AG08396 (cell line): ENCODE data around the gene FHOD3.
A peak's percentile ranks its signal among the peaks of the same experiment; 100 is the strongest.

ENCODE experiments used
- DNase-seq: peaks from one replicate; pipeline ENCODE4 v3.0.0; 2012; ENCODE audit warnings: low spot score, mixed read lengths

The FHOD3 gene

GRCh38 chr18:36382854-36383253 is 85.3 kb downstream of the FHOD3 start:
- DNase-seq = no peak

GRCh38 chr18:36386150-36386920 is 88.8 kb downstream of the FHOD3 start:
- no peak for DNase-seq

- DNase-seq = no peak
These were observed 89.8 kb downstream of the FHOD3 start for GRCh38 chr18:36387310-36387709.

- no peak for DNase-seq
These were observed 90.8 kb downstream of the FHOD3 start for GRCh38 chr18:36388310-36388709.

GRCh38 chr18:36389027-36389426 is 91.5 kb downstream of the FHOD3 start:
- DNase-seq = no peak

GRCh38 chr18:36389811-36390581 is 92.5 kb downstream of the FHOD3 start:
- no peak for DNase-seq

- DNase-seq = no peak
These were observed 94.1 kb downstream of the FHOD3 start for GRCh38 chr18:36391426-36392145.

GRCh38 chr18:36392164-36392978 is 94.9 kb downstream of the FHOD3 start:
- no peak for DNase-seq

- no peak for DNase-seq
These were observed 95.4 kb downstream of the FHOD3 start for GRCh38 chr18:36392979-36393287.

GRCh38 chr18:36394486-36394885 is 97.0 kb downstream of the FHOD3 start:
- DNase-seq = no peak

- no peak for DNase-seq
These were observed 98.7 kb downstream of the FHOD3 start for GRCh38 chr18:36396190-36396589.

- no peak for DNase-seq
These were observed 99.5 kb downstream of the FHOD3 start for GRCh38 chr18:36397033-36397432.

GRCh38 chr18:36398419-36398818 is 100.9 kb downstream of the FHOD3 start:
- DNase-seq = no peak

GRCh38 chr18:36399055-36399454 is 101.5 kb downstream of the FHOD3 start:
- DNase-seq = no peak

GRCh38 chr18:36401462-36401861 is 103.9 kb downstream of the FHOD3 start:
- no peak for DNase-seq

GRCh38 chr18:36402765-36403396 is 105.4 kb downstream of the FHOD3 start:
- peak; percentile 27 for DNase-seq

GRCh38 chr18:36403896-36404820 is 106.6 kb downstream of the FHOD3 start:
- no peak for DNase-seq

- no peak for DNase-seq
These were observed 108.1 kb downstream of the FHOD3 start for GRCh38 chr18:36405611-36406010.

- no peak for DNase-seq
These were observed 109.3 kb downstream of the FHOD3 start for GRCh38 chr18:36406805-36407204.

- no peak for DNase-seq
These were observed 111.1 kb downstream of the FHOD3 start for GRCh38 chr18:36408606-36409005.
